ENCODE measurements around the gene UNC5C. TPM values are rescaled to one million over a fixed set of nuclear protein-coding genes. Genes with fewer than 3 reads are reported as not detected.

Gene UNC5C
- total RNA-seq, 1 donor from 2014 or later, result 2.1 TPM

- DNase-seq (ENCODE audit: missing footprints) (no peak), ATAC-seq (no peak)
- intact Hi-C loops (cut with DNase I), result no loop called here
Observed at GRCh38 chr4:95317085-95317793, 231.5 kb downstream of the UNC5C start.

DNA sequence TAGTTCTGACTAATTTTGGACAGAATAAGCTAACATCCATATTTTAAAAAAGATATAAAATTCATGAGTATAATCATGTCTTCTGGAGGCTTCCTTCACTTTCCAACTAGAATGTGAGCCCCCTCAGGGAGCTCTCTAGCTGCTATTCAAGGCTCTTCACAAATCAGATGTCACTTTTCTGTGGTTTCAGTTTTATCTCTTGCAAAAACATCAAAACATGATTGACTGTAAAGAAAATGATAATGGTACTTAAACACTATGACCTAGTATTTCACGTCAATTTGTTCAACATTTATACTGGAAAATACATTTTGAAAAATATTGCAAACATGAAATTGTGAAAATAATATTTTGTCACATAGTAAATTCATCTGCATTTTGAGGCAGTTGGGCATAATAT, 234.2 kb downstream of the UNC5C start:
- DNase-seq (ENCODE audit: missing footprints), result no peak
- ATAC-seq, result no peak
- intact Hi-C loops (cut with DNase I), result no loop called here

- ATAC-seq, result peak; percentile 90
- DNase-seq (ENCODE audit: missing footprints), result no peak
- intact Hi-C loops (cut with DNase I), result no loop called here
Observed at GRCh38 chr4:95304898-95305297, 243.9 kb downstream of the UNC5C start.

DNA sequence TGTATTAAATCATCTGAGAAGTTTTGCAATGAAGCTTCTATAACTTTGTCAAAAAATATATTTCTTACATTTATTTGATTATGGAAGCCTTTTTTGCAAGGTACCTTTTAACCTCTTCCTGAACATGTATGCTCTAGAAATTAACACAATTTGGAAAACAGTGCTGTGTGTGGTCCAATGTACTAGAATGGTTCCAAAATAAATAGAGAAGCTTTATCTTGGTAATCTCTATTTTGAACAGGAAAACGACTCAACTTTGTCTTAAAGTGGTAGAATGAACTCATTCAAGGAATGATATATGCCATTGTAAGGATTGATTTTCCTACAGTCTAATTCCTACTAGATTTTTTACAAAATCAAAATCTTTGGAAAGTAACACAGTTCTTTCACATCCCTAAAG, 248.5 kb downstream of the UNC5C start:
- intact Hi-C loops (cut with DNase I), result no loop called here
- ATAC-seq (no peak), DNase-seq (ENCODE audit: missing footprints) (no peak)

GRCh38 chr4:95296052-95296451, 252.7 kb downstream of the UNC5C start:
- intact Hi-C loops (cut with DNase I), result no loop called here
- no peak for ATAC-seq
- no peak for DNase-seq (ENCODE audit: missing footprints)

DNA sequence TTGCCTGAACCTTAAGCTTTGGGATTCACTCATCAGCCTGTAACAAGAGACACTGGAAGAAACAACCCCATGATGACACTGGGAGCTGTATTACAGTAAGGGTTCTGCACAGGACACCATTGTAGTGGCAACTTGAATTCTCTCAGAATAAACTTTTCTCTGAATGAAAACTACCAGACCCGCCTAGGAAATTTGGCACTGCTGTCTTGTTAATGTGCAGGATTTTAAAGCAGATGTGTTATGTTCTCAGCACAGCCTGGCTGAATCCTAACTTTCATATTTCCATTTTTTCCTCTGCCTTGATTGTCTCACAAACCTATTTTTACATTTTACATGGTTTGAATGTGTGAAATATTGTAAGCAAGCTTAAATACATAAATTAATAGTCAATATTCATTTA, 253.6 kb downstream of the UNC5C start:
- ATAC-seq (no peak), DNase-seq (ENCODE audit: missing footprints) (no peak)
- intact Hi-C loops (cut with DNase I), result no loop called here

GRCh38 chr4:95294321-95294720, 254.5 kb downstream of the UNC5C start:
- no peak for ATAC-seq
- intact Hi-C loops (cut with DNase I), result no loop called here
- no peak for DNase-seq (ENCODE audit: missing footprints)

DNA sequence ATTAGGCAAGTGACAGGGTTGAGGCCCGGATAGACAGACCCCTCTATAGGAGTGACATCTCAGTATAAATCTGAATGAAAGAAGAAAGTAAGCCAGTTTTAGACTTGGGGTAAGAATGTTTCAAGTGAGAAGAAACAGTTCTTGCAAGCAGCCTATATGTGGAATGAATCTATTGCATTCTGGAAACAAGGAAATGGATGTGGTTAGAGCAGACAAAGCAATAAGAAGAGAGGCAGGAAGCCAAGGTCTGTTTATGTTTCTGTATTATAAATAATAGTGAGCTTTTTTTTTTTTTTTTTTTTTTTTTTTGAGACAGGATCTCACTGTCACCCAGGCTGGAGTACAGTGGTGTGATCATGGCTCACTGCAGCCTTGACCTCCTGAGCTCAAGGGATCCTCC, 255.8 kb downstream of the UNC5C start:
- no peak for DNase-seq (ENCODE audit: missing footprints)
- no peak for ATAC-seq
- intact Hi-C loops (cut with DNase I), result no loop called here

DNA sequence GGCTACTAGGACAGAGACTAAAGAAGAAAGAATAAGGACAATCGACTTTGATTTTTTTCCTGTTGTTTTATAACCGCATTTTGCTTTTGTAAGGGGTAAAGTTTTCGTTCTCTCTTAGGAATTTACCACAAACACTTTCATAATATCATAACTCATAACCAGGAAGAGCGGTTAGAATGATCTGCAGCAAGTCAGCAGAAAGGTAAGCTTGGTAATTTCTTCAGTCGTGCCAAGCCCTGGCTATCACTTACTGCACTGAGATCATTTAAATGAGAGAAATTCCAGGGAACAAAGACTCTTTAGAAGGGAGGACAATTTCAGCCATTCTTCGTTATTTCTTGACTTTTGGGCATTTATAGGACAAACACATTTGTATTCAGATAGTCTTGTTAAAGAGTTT, 258.1 kb downstream of the UNC5C start:
- ATAC-seq, result no peak
- intact Hi-C loops (cut with DNase I), result no loop called here
- no peak for DNase-seq (ENCODE audit: missing footprints)

- no peak for DNase-seq (ENCODE audit: missing footprints)
- ATAC-seq, result peak; percentile 46
- intact Hi-C loops (cut with DNase I), result no loop called here
Observed at GRCh38 chr4:95289028-95289634, 259.6 kb downstream of the UNC5C start.

DNA sequence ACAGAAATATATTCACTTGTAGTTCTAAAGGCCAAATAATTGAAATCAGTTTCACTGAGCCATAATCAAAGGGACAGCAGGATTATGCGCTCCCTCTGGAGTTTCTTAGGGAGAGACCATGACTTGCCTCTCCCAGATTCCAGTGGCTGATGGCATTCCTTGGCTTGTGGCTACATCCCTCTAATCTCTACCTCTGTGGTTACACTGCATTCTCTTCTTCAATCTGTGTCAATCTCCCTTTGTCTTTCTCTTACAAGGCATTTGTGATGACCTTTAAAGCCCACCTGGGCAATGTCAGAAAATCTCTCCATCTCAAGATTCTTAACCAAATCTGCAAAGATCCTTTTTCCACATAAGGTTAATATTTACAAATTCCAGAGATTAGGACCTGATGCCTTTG, 260.2 kb downstream of the UNC5C start:
- no peak for DNase-seq (ENCODE audit: missing footprints)
- ATAC-seq, result no peak
- intact Hi-C loops (cut with DNase I), result no loop called here

GRCh38 chr4:95285797-95286196, 263.0 kb downstream of the UNC5C start:
- DNase-seq (ENCODE audit: missing footprints) (no peak), ATAC-seq (no peak)
- intact Hi-C loops (cut with DNase I), result no loop called here

GRCh38 chr4:95284655-95285054, 264.1 kb downstream of the UNC5C start:
- ATAC-seq (no peak), DNase-seq (ENCODE audit: missing footprints) (no peak)
- intact Hi-C loops (cut with DNase I), result no loop called here

- DNase-seq (ENCODE audit: missing footprints) (no peak), ATAC-seq (peak; percentile 44)
- intact Hi-C loops (cut with DNase I), result no loop called here
Observed at GRCh38 chr4:95283320-95283719, 265.5 kb downstream of the UNC5C start.

- no peak for DNase-seq (ENCODE audit: missing footprints)
- intact Hi-C loops (cut with DNase I), result no loop called here
- no peak for ATAC-seq
Observed at GRCh38 chr4:95272797-95273196, 276.0 kb downstream of the UNC5C start.

- intact Hi-C loops (cut with DNase I), result no loop called here
- DNase-seq (ENCODE audit: missing footprints) (no peak), ATAC-seq (no peak)
Observed at GRCh38 chr4:95272036-95272435, 276.7 kb downstream of the UNC5C start.

- DNase-seq (ENCODE audit: missing footprints) (no peak), ATAC-seq (no peak)
- intact Hi-C loops (cut with DNase I), result no loop called here
Observed at GRCh38 chr4:95268819-95269565, 279.8 kb downstream of the UNC5C start.

DNA sequence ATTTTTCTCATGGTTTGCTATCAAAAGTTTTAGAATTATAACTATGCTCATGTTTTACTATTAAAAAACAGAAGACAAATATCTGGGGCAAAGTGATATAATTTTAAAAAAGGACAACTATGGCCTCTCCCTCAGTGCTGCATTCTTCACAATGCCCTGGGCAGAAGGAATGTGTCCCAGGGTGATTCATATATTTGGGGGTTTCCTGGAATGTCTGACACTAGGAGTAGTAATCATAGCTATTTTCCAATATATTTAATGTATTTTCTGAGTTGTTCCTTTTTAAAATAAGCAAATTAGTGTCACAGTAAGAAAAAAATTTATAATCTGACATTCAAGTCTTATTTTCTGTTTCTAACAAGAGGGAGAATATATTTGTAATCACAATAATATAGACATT, 281.7 kb downstream of the UNC5C start:
- intact Hi-C loops (cut with DNase I), result no loop called here

GRCh38 chr4:95265814-95266740, 282.7 kb downstream of the UNC5C start:
- ATAC-seq, result peak; percentile 64
- intact Hi-C loops (cut with DNase I), result no loop called here

More for the DNA sequence above, 281.7 kb downstream of the UNC5C start:
- DNase-seq (ENCODE audit: missing footprints) (no peak), ATAC-seq (no peak)

More at GRCh38 chr4:95265814-95266740, 282.7 kb downstream of the UNC5C start:
- DNase-seq (ENCODE audit: missing footprints), result no peak

All from Right ventricle myocardium inferior (tissue), 1 donor.